Panc1 (cell line): ENCODE data around the gene CLDN9.

Experiments
- CTCF ChIP-seq: fragments of 450-650 bp; IDR thresholded peaks from 2 replicates; pipeline ENCODE4 v1.5.1; 2017; ENCODE audit warnings: mild to moderate bottlenecking
- POLR2AphosphoS5 ChIP-seq: IDR thresholded peaks from 2 replicates; pipeline ENCODE4 v1.6.1; 2012; ENCODE audit warnings: mild to moderate bottlenecking, low read depth, low read length, moderate library complexity
- SIN3A ChIP-seq: IDR thresholded peaks from 2 replicates; pipeline ENCODE4 v1.6.1; 2012; ENCODE audit warnings: low read depth, mild to moderate bottlenecking, low read length, moderate library complexity, borderline replicate concordance; ENCODE audit not compliant: insufficient read depth
- TCF7L2 ChIP-seq: IDR thresholded peaks from 2 replicates; pipeline ENCODE4 v1.6.1; 2011; ENCODE audit warnings: mild to moderate bottlenecking, low read depth, low read length, inconsistent platforms
- TF ChIP-seq, protein P1 (sequence below), 2 experiments: IDR thresholded peaks; 2 replicates each; pipeline ENCODE4 v1.6.1; 2011 to 2012; ENCODE audit warnings: low read depth in 2 of 2, control low read depth in 1 of 2, low read length in 1 of 2, mild to moderate bottlenecking in 1 of 2, moderate library complexity in 1 of 2; ENCODE audit not compliant: insufficient read depth in 1 of 2

DNA sequence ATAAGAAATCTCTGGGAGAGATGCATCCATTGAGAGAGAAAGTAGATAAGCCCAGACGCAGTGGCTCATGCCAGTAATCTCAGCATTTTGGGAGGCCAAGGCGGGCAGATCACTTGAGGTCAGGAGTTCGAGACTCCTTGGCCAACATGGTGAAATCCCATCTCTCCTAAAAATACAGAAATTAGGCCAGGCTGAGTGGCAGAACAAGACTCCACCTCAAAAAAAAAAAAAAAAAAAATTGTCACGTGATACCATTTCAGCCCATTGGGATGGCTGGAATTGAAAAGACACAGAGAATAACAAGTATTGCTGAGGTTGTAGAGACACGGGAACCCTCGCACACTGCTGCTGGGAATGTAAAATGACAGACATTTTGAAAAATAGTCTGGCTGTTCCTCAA, 49.8 kb downstream of the CLDN9 start:
- TF ChIP-seq CTCF = no peak
- no peak for TF ChIP-seq POLR2AphosphoS5
- TF ChIP-seq, protein P1, sequence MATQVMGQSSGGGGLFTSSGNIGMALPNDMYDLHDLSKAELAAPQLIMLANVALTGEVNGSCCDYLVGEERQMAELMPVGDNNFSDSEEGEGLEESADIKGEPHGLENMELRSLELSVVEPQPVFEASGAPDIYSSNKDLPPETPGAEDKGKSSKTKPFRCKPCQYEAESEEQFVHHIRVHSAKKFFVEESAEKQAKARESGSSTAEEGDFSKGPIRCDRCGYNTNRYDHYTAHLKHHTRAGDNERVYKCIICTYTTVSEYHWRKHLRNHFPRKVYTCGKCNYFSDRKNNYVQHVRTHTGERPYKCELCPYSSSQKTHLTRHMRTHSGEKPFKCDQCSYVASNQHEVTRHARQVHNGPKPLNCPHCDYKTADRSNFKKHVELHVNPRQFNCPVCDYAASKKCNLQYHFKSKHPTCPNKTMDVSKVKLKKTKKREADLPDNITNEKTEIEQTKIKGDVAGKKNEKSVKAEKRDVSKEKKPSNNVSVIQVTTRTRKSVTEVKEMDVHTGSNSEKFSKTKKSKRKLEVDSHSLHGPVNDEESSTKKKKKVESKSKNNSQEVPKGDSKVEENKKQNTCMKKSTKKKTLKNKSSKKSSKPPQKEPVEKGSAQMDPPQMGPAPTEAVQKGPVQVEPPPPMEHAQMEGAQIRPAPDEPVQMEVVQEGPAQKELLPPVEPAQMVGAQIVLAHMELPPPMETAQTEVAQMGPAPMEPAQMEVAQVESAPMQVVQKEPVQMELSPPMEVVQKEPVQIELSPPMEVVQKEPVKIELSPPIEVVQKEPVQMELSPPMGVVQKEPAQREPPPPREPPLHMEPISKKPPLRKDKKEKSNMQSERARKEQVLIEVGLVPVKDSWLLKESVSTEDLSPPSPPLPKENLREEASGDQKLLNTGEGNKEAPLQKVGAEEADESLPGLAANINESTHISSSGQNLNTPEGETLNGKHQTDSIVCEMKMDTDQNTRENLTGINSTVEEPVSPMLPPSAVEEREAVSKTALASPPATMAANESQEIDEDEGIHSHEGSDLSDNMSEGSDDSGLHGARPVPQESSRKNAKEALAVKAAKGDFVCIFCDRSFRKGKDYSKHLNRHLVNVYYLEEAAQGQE (IDR thresholded peaks at IDR 0.05; ENCODE audit: insufficient read depth in 1 of 2, low read depth in 2 of 2, low read length in 1 of 2) = no peak
- no peak for TF ChIP-seq TCF7L2
- no peak for TF ChIP-seq SIN3A
